K562 (cell line): ENCODE data around the gene HUNK. TPM values are rescaled to one million over a fixed set of nuclear protein-coding genes. Genes with fewer than 3 reads are reported as not detected.

Source experiments
- ATAC-seq: fragments of 200-7000 bp; cut with Tn5 transposase; 3 replicates; pipeline ENCODE4 v1.9.1; 2020; ENCODE audit warnings: moderate library complexity
- BruUV-seq: library from RNA; stranded (reverse); fragments of 400-500 nt; replicated peaks from 2 replicates; lab custom pipeline; 2021; lab: Mats Ljungman, UMichigan
- CTCF ChIA-PET: fragments of 300-600 bp; formaldehyde crosslinking; extraction: SDS; loops from one replicate; lab custom pipeline; 2021; ENCODE audit warnings: low intra/inter-chr PET ratio; lab: Yijun Ruan, JAX
- POLR2A ChIA-PET: fragments of 300-600, 350-650 bp; sonication (Branson Sonifier 250); formaldehyde crosslinking; extraction: SDS; loops from one replicate; lab custom pipeline; 2021; ENCODE audit warnings: antibody characterized with exemption, inconsistent platforms; lab: Yijun Ruan, JAX
- DNase-seq, 4 experiments: peaks; one replicate each; pipeline versions ENCODE4 v3.0.0 to v3.0.0-alpha.2; 2011 to 2018; ENCODE audit warnings: low spot score in 3 of 4, mixed read lengths in 3 of 4; ENCODE audit errors: extremely low read depth in 1 of 4
- FAIRE-seq: peaks from 2 replicates; lab custom pipeline; 2011; peaks lifted over from hg19 to GRCh38; lab: Jason Lieb, UNC
- H2AFZ ChIP-seq: 2 replicates; pipeline ENCODE4 v1.6.0; 2011; ENCODE audit warnings: low read depth, low read length, control low read depth, inconsistent platforms
- H3K27ac ChIP-seq: fragments of 200-600 bp; 3 replicates; pipeline ENCODE4 v1.8.0; 2011; ENCODE audit warnings: low read depth, mild to moderate bottlenecking, control low read depth, inconsistent platforms, low read length, moderate library complexity, mixed read lengths; ENCODE audit errors: extremely low read depth
- H3K27me3 ChIP-seq, 2 experiments: fragments of 300-600 bp in 1 of 2; 2 replicates in 1 of 2; 3 replicates in 1 of 2; pipeline versions ENCODE4 v1.6.0 to v1.8.0; 2011; ENCODE audit warnings: inconsistent platforms in 2 of 2, low read length in 2 of 2, mild to moderate bottlenecking in 1 of 2, mixed read lengths in 1 of 2, moderate library complexity in 1 of 2; ENCODE audit not compliant: control insufficient read depth in 2 of 2, insufficient read depth in 2 of 2
- H3K36me3 ChIP-seq: fragments of 300-600 bp; 3 replicates; pipeline ENCODE4 v1.8.0; 2011; ENCODE audit warnings: mild to moderate bottlenecking, low read length, inconsistent platforms; ENCODE audit not compliant: control insufficient read depth, insufficient read depth
- H3K4me1 ChIP-seq, 2 experiments: fragments of 200-600 bp in 1 of 2; replicated peaks in 1 of 2; 2 replicates in 1 of 2; 3 replicates in 1 of 2; pipeline versions ENCODE4 v1.5.1 to v1.8.0; 2011; ENCODE audit warnings: inconsistent platforms in 2 of 2, low read length in 2 of 2, mild to moderate bottlenecking in 1 of 2, mixed read lengths in 1 of 2, moderate library complexity in 1 of 2; ENCODE audit not compliant: control insufficient read depth in 2 of 2, insufficient read depth in 2 of 2
- H3K4me2 ChIP-seq: 2 replicates; pipeline ENCODE4 v1.6.1; 2011; ENCODE audit warnings: low read length, control low read depth, inconsistent platforms, mixed read lengths; ENCODE audit not compliant: insufficient read depth
- H3K4me3 ChIP-seq: fragments of 200-600 bp; sonication (generic), shearing (Covaris generic); 2 replicates; pipeline ENCODE4 v1.5.1; 2016; ENCODE audit warnings: control low read depth, inconsistent platforms
- H3K79me2 ChIP-seq: fragments of 200-600 bp; 3 replicates; pipeline ENCODE4 v1.8.0; 2011; ENCODE audit warnings: low read length, inconsistent platforms; ENCODE audit not compliant: control insufficient read depth, insufficient read depth
- H3K9ac ChIP-seq, 2 experiments: 2 replicates each; pipeline versions ENCODE4 v1.6.0 to v1.6.1; 2011; ENCODE audit warnings: low read depth in 2 of 2, low read length in 2 of 2, control low read depth in 1 of 2, inconsistent platforms in 1 of 2, mild to moderate bottlenecking in 1 of 2, mixed read lengths in 1 of 2; ENCODE audit not compliant: insufficient read depth in 1 of 2
- H3K9me1 ChIP-seq: one replicate; pipeline ENCODE4 v1.6.0; 2011; ENCODE audit warnings: inconsistent platforms, mild to moderate bottlenecking, low read length, moderate library complexity; ENCODE audit not compliant: control insufficient read depth, insufficient read depth
- H3K9me3 ChIP-seq: replicated peaks from 2 replicates; pipeline ENCODE4 v1.5.1; 2011; ENCODE audit warnings: low read depth, low read length, inconsistent platforms; ENCODE audit not compliant: control insufficient read depth, insufficient read depth
- H4K20me1 ChIP-seq: replicated peaks from 2 replicates; pipeline ENCODE4 v1.6.1; 2011; ENCODE audit warnings: low read length, inconsistent platforms, mixed read lengths; ENCODE audit not compliant: control insufficient read depth, insufficient read depth
- BACH1 ChIP-seq: fragments of 200-800 bp; sonication (Bioruptor generic); IDR thresholded peaks from 2 replicates; pipeline ENCODE4 v1.6.1; 2016; ENCODE audit warnings: missing genetic modification characterization, missing compliant biosample characterization
- CREB1 ChIP-seq, 2 experiments: sonication (generic) in 1 of 2; formaldehyde crosslinking in 1 of 2; IDR thresholded peaks; 2 replicates each; pipeline versions ENCODE4 v1.6.1 to v1.8.0; 2012 to 2022; ENCODE audit warnings: inconsistent platforms in 1 of 2, mild to moderate bottlenecking in 1 of 2, missing genetic modification reagents in 1 of 2, moderate library complexity in 1 of 2
- DMBX1 ChIP-seq: fragments of 250-450 bp; sonication (Bioruptor Pico); IDR thresholded peaks from 2 replicates; pipeline ENCODE4 v1.8.0; 2022; ENCODE audit warnings: inconsistent platforms, mild to moderate bottlenecking, moderate library complexity, borderline replicate concordance
- FOXJ3 ChIP-seq: sonication (generic); formaldehyde crosslinking; IDR thresholded peaks from 2 replicates; pipeline ENCODE4 v1.4.0; 2020; ENCODE audit warnings: mild to moderate bottlenecking, missing genetic modification reagents
- HMG20A ChIP-seq: fragments of 450-650 bp; formaldehyde crosslinking; conservative IDR thresholded peaks from 2 replicates; pipeline ENCODE4 v1.4.0; 2020; ENCODE audit warnings: mild to moderate bottlenecking, mixed read lengths
- MEIS2 ChIP-seq: fragments of 450-650 bp; IDR thresholded peaks from 2 replicates; pipeline ENCODE4 v1.6.1; 2014; ENCODE audit warnings: mild to moderate bottlenecking; ENCODE audit not compliant: partially characterized antibody
- NFATC3 ChIP-seq: fragments of 450-650 bp; IDR thresholded peaks from 2 replicates; pipeline ENCODE4 v1.6.1; 2017; ENCODE audit warnings: mild to moderate bottlenecking
- NFE2L1 ChIP-seq: fragments of 450-650 bp; IDR thresholded peaks from 2 replicates; pipeline ENCODE4 v1.6.1; 2016; ENCODE audit warnings: missing genetic modification characterization, low read depth, mild to moderate bottlenecking, missing compliant biosample characterization, moderate library complexity, borderline replicate concordance
- SOX6 ChIP-seq: fragments of 450-650 bp; IDR thresholded peaks from 2 replicates; pipeline ENCODE4 v1.6.1; 2014; ENCODE audit warnings: mild to moderate bottlenecking
- STAT5A ChIP-seq: IDR thresholded peaks from 2 replicates; pipeline ENCODE4 v1.6.1; 2012; ENCODE audit warnings: low read length, inconsistent platforms, borderline replicate concordance
- TCF3 ChIP-seq: sonication (generic); formaldehyde crosslinking; IDR thresholded peaks from 2 replicates; pipeline ENCODE4 v1.4.0; 2020; ENCODE audit warnings: mild to moderate bottlenecking, missing genetic modification reagents
- TOE1 ChIP-seq, 2 experiments: fragments of 450-650 bp in 1 of 2; sonication (generic) in 1 of 2; formaldehyde crosslinking in 1 of 2; IDR thresholded peaks; 2 replicates each; pipeline versions ENCODE4 v1.7.1 to v1.8.0; 2016 to 2022; ENCODE audit warnings: borderline replicate concordance in 2 of 2, mild to moderate bottlenecking in 2 of 2, antibody characterized with exemption in 1 of 2, inconsistent platforms in 1 of 2, low read depth in 1 of 2, missing genetic modification reagents in 1 of 2, moderate library complexity in 1 of 2
- ZNF174 ChIP-seq: fragments of 250-450 bp; sonication (Bioruptor Pico); IDR thresholded peaks from 2 replicates; pipeline ENCODE4 v1.4.0; 2020; ENCODE audit warnings: mild to moderate bottlenecking
- WGBS: fragments of 100-300 bp; shearing (Covaris generic); methylation state at CpG from one replicate; pipeline ENCODE4 v1.1.6; 2016; ENCODE audit warnings: low coverage, mixed read lengths; ENCODE audit not compliant: insufficient coverage; ENCODE audit errors: missing lambda C conversion rate; 5-methylcytosine and 5-hydroxymethylcytosine counted together
- in situ Hi-C: fragments of 300-500 bp; cut with MboI; formaldehyde crosslinking; loops from 4 replicates; pipeline ENCODE4 v1.15.0; 2018; ENCODE audit warnings: inconsistent platforms, mixed read lengths
- intact Hi-C: fragments of 100-400 bp; cut with micrococcal nuclease; formaldehyde crosslinking; loops from 2 replicates; pipeline ENCODE4 v1.14.2; 2022
- polyA plus RNA-seq, 8 experiments: library from polyadenylated mRNA; depleted of rRNA in 4 of 8; stranded (reverse) in 5 of 8; unstranded in 3 of 8; fragments of >200 nt; fragmentation: Nextera tagmentation in 2 of 8; fragmentation: Illumina TruSeq in 1 of 8; extraction: Ambion mirVana in 2 of 8; extraction: Trizol in 1 of 8; gene quantifications; 2 replicates each; pipeline versions ENCODE4 v1.2.1 to v1.2.3, GENCODE V29; 2011 to 2014; ENCODE audit warnings: inconsistent platforms in 1 of 8, missing spikeins in 1 of 8
- total RNA-seq, 7 experiments: library from RNA; depleted of rRNA in 6 of 7; stranded (reverse); fragments of >200 nt in 6 of 7; fragmentation: Illumina TruSeq in 2 of 7; extraction: Trizol in 2 of 7; gene quantifications; 2 replicates each; pipeline versions ENCODE4 v1.2.1 to v1.2.3, GENCODE V29; 2011 to 2021; ENCODE audit warnings: low replicate concordance in 1 of 7
- TF ChIP-seq, protein P1 (sequence below): fragments of 250-450 bp; sonication (Bioruptor Pico); IDR thresholded peaks from 2 replicates; pipeline ENCODE4 v1.5.0; 2021
- TF ChIP-seq, protein P2 (sequence below): sonication (generic); formaldehyde crosslinking; IDR thresholded peaks from 2 replicates; pipeline ENCODE4 v1.8.0; 2023; ENCODE audit warnings: mild to moderate bottlenecking, missing genetic modification reagents
- TF ChIP-seq, protein P3 (sequence below): fragments of 250-450 bp; sonication (Bioruptor Pico); IDR thresholded peaks from 2 replicates; pipeline ENCODE4 v1.8.0; 2021; ENCODE audit warnings: borderline replicate concordance, mild to moderate bottlenecking, moderate library complexity; ENCODE audit not compliant: poor library complexity, severe bottlenecking
- TF ChIP-seq, protein P4 (sequence below): IDR thresholded peaks from 2 replicates; pipeline ENCODE4 v1.6.1; 2011; ENCODE audit not compliant: insufficient read length; ENCODE audit errors: extremely low read depth

Gene HUNK
- total and polyA plus RNA-seq, 9 of the 15 experiments (the other 6 are each of a cell fraction or from before 2014, with no cell fraction given): not detected

DNA sequence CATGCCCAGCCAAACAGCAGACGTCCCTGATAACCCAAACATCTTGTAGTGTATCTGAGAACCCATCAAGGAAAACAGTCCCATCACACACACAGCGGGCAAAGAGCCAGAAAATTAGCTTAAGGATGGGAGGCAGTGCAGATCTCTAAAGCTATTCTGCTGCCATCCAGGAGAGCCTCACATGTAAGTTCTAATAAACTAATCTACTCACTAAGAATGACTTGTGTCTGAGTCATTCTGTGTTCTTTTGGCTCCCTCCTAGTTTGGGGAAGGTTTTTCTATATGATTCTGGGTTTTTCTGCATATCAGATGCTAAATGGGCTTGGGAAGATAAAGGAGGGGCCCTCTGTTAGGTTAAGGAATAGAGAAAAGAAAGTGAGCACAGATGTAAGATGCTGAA lies 162.8 kb downstream of the HUNK start:
- Histone ChIP-seq H3K4me3 (no peak overlapping the region), H3K9me1 (no peaks in the 10 kb centered on the region), H3K9me3 (no peaks in the 10 kb centered on the region), H3K9ac (no peak overlapping the region), H3K27ac (no peak overlapping the region), H3K79me2 (no peaks in the 10 kb centered on the region), H3K36me3 (no peaks in the 10 kb centered on the region), H2AFZ (no peak overlapping the region), H3K27me3 (no peaks in the 10 kb centered on the region), H3K4me1 (no peaks in the 10 kb centered on the region), H4K20me1 (no peaks in the 10 kb centered on the region), H3K4me2 (no peak overlapping the region)
- ATAC-seq: no peak
- no peak for DNase-seq
- CTCF ChIA-PET: no interaction called here
- no peak for FAIRE-seq
- intact Hi-C loops: no loop called here
- POLR2A ChIA-PET: no interaction called here
- BruUV-seq: no TSS peak
- 0% methylated on average over 2 of the region's 2 CpGs for WGBS
- in situ Hi-C loops: no loop called here
- TF ChIP-seq ZNF174 (CRISPR knock-in tag) (no peak), MEIS2 (no peak), DMBX1 (CRISPR knock-in tag) (no peak), CREB1 (IDR thresholded peaks at IDR 0.05) (no peak), CREB1 (CRISPR knock-in tag; IDR thresholded peaks at IDR 0.05) (no peak), STAT5A (no peak), BACH1 (tag) (no peak), TOE1 (IDR thresholded peaks at IDR 0.05; ENCODE audit: borderline replicate concordance) (no peak), TOE1 (CRISPR knock-in tag; IDR thresholded peaks at IDR 0.05; ENCODE audit: borderline replicate concordance, low read depth) (no peak), HMG20A (CRISPR knock-in tag) (no peak), FOXJ3 (CRISPR knock-in tag) (no peak), NFE2L1 (tag) (no peak), SOX6 (no peak), TCF3 (CRISPR knock-in tag) (no peak), NFATC3 (no peak)
- TF ChIP-seq, protein P1, sequence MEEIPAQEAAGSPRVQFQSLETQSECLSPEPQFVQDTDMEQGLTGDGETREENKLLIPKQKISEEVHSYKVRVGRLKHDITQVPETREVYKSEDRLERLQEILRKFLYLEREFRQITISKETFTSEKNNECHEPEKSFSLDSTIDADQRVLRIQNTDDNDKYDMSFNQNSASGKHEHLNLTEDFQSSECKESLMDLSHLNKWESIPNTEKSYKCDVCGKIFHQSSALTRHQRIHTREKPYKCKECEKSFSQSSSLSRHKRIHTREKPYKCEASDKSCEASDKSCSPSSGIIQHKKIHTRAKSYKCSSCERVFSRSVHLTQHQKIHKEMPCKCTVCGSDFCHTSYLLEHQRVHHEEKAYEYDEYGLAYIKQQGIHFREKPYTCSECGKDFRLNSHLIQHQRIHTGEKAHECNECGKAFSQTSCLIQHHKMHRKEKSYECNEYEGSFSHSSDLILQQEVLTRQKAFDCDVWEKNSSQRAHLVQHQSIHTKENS: no peak
- TF ChIP-seq, protein P2, sequence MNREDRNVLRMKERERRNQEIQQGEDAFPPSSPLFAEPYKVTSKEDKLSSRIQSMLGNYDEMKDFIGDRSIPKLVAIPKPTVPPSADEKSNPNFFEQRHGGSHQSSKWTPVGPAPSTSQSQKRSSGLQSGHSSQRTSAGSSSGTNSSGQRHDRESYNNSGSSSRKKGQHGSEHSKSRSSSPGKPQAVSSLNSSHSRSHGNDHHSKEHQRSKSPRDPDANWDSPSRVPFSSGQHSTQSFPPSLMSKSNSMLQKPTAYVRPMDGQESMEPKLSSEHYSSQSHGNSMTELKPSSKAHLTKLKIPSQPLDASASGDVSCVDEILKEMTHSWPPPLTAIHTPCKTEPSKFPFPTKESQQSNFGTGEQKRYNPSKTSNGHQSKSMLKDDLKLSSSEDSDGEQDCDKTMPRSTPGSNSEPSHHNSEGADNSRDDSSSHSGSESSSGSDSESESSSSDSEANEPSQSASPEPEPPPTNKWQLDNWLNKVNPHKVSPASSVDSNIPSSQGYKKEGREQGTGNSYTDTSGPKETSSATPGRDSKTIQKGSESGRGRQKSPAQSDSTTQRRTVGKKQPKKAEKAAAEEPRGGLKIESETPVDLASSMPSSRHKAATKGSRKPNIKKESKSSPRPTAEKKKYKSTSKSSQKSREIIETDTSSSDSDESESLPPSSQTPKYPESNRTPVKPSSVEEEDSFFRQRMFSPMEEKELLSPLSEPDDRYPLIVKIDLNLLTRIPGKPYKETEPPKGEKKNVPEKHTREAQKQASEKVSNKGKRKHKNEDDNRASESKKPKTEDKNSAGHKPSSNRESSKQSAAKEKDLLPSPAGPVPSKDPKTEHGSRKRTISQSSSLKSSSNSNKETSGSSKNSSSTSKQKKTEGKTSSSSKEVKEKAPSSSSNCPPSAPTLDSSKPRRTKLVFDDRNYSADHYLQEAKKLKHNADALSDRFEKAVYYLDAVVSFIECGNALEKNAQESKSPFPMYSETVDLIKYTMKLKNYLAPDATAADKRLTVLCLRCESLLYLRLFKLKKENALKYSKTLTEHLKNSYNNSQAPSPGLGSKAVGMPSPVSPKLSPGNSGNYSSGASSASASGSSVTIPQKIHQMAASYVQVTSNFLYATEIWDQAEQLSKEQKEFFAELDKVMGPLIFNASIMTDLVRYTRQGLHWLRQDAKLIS (CRISPR knock-in tag): no peak
- TF ChIP-seq, protein P3, sequence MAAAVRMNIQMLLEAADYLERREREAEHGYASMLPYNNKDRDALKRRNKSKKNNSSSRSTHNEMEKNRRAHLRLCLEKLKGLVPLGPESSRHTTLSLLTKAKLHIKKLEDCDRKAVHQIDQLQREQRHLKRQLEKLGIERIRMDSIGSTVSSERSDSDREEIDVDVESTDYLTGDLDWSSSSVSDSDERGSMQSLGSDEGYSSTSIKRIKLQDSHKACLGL (CRISPR knock-in tag): no peak
- TF ChIP-seq, protein P4, sequence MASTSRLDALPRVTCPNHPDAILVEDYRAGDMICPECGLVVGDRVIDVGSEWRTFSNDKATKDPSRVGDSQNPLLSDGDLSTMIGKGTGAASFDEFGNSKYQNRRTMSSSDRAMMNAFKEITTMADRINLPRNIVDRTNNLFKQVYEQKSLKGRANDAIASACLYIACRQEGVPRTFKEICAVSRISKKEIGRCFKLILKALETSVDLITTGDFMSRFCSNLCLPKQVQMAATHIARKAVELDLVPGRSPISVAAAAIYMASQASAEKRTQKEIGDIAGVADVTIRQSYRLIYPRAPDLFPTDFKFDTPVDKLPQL: no peak
